ENCODE data around the gene CCNJL.

The CCNJL gene

DNA sequence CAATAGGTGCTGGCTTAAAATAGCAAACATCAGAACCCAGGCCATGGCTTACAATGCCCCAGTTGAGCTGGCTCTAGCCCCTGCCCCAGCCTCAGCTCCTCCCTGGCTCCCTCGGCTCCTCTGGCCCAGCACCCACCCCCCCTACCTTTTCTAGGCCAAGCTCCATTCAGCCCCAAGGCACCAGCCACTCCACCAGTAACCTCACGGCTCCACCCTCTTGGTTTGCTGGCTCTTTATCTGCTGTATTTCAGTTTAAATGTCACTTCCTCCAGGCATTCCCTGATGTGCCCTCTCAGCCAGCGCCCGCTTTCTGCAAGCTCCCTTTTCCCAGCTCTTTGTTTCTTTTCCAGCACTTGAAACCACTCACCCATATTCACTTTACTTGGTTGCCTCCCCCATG, 47.5 kb upstream of the CCNJL start:
- H3K18ac ChIP-seq (ENCODE audit: low read length) = no peak overlapping the region
- no CpG with 5 or more reads among the region's 4 CpGs for WGBS, 2 donors (ENCODE audit: extremely low coverage in 2 of 2, insufficient read length in 2 of 2, insufficient replicate concordance in 1 of 2)
- DNase-seq (ENCODE audit: low spot score) = no peak

DNA sequence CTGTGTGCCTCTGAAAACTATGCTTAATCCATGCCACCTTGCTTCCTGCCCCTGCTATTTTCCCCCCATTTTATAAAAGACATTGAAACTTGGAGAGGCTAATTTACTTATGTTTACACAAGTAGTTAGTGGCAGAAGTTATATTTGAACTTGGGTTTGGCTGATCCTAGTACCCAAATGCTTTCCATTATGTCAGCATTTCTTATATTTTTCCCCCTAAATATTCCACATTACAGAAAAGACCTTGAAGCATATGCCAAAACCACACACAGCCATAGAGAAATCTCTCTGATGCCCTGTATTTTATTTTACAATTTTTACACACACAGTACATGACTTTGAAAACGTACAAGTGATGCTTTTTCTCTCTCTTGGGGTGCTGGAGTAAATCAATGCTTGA, 46.9 kb upstream of the CCNJL start:
- no peak overlapping the region for H3K23ac ChIP-seq (ENCODE audit: low read depth, low read length, poor library complexity)
- H3K4me2 ChIP-seq (ENCODE audit: insufficient read depth, low read length, poor library complexity, severe bottlenecking) = no peak overlapping the region
- H3K18ac ChIP-seq (ENCODE audit: low read length) = no peak overlapping the region
- H3K27me3 ChIP-seq (ENCODE audit: control insufficient read depth in 3 of 3, insufficient read depth in 3 of 3, low read depth in 1 of 3, low read length in 3 of 3) = no peaks in the 10 kb centered on the region
- no peak overlapping the region for H2BK5ac ChIP-seq (ENCODE audit: low read length)
- peaks cover 7 to 21% of the 10 kb centered on the region in 2 donors for H3K4me1 ChIP-seq (ENCODE audit: control insufficient read depth in 2 of 2, insufficient read depth in 1 of 2, low read depth in 1 of 2, low read length in 2 of 2)
- no peak overlapping the region for H4K8ac ChIP-seq (ENCODE audit: low read depth, low read length)
- no peak for DNase-seq (ENCODE audit: low spot score)
- no peaks in the 10 kb centered on the region for H3K36me3 ChIP-seq (replicated peaks in 1 of 2; ENCODE audit: control insufficient read depth in 2 of 2, insufficient read depth in 2 of 2, low read length in 2 of 2)
- H3K27ac ChIP-seq (replicated peaks; ENCODE audit: low read length) = no peak overlapping the region
- no peak overlapping the region for H3K14ac ChIP-seq (ENCODE audit: low read length)
- peak overlapping the region; percentile 6 for H2AK5ac ChIP-seq (ENCODE audit: low read depth, low read length)
- H3K4ac ChIP-seq (ENCODE audit: low read length) = no peak overlapping the region
- no peak overlapping the region for H2BK12ac ChIP-seq (ENCODE audit: low read length)
- no peak overlapping the region for H3K9ac ChIP-seq (ENCODE audit: low read depth, low read length, poor library complexity)
- WGBS, 2 donors (ENCODE audit: extremely low coverage in 2 of 2, insufficient read length in 2 of 2, insufficient replicate concordance in 1 of 2) = no CpG with 5 or more reads among the region's 1 CpG
- no peak overlapping the region for H3K4me3 ChIP-seq (ENCODE audit: low read length in 2 of 2)
- no peak overlapping the region for H2BK15ac ChIP-seq (ENCODE audit: low read length)
- no peaks in the 10 kb centered on the region for H3K9me3 ChIP-seq (replicated peaks in 1 of 2; ENCODE audit: control insufficient read depth in 2 of 2, insufficient read depth in 1 of 2, low read depth in 1 of 2, low read length in 2 of 2)
- no peaks in the 10 kb centered on the region for H3K79me1 ChIP-seq (ENCODE audit: low read depth, low read length)
- no peak overlapping the region for H4K91ac ChIP-seq (ENCODE audit: low read depth, low read length, poor library complexity)
- no peak overlapping the region for H2BK120ac ChIP-seq (ENCODE audit: low read depth, low read length)
- no peak overlapping the region for H2AFZ ChIP-seq (ENCODE audit: low read length)

More for the DNA sequence above, 47.5 kb upstream of the CCNJL start:
- H3K79me1 ChIP-seq (ENCODE audit: low read depth, low read length) = no peaks in the 10 kb centered on the region
- H4K8ac ChIP-seq (ENCODE audit: low read depth, low read length) = no peak overlapping the region
- H3K36me3 ChIP-seq (replicated peaks in 1 of 2; ENCODE audit: control insufficient read depth in 2 of 2, insufficient read depth in 2 of 2, low read length in 2 of 2) = no peaks in the 10 kb centered on the region
- peak overlapping the region; percentile 46 for H2AFZ ChIP-seq (ENCODE audit: low read length)
- no peak overlapping the region for H2BK5ac ChIP-seq (ENCODE audit: low read length)
- no peak overlapping the region for H3K4ac ChIP-seq (ENCODE audit: low read length)
- H2AK5ac ChIP-seq (ENCODE audit: low read depth, low read length) = peak overlapping the region; percentile 6
- H3K4me1 ChIP-seq (ENCODE audit: control insufficient read depth in 2 of 2, insufficient read depth in 1 of 2, low read depth in 1 of 2, low read length in 2 of 2) = peaks cover 7 to 21% of the 10 kb centered on the region in 2 donors
- H4K91ac ChIP-seq (ENCODE audit: low read depth, low read length, poor library complexity) = no peak overlapping the region
- H3K27me3 ChIP-seq (ENCODE audit: control insufficient read depth in 3 of 3, insufficient read depth in 3 of 3, low read depth in 1 of 3, low read length in 3 of 3) = no peaks in the 10 kb centered on the region
- no peak overlapping the region for H3K4me2 ChIP-seq (ENCODE audit: insufficient read depth, low read length, poor library complexity, severe bottlenecking)
- no peak overlapping the region for H2BK15ac ChIP-seq (ENCODE audit: low read length)
- H3K23ac ChIP-seq (ENCODE audit: low read depth, low read length, poor library complexity) = no peak overlapping the region
- H2BK12ac ChIP-seq (ENCODE audit: low read length) = no peak overlapping the region
- no peak overlapping the region for H2BK120ac ChIP-seq (ENCODE audit: low read depth, low read length)
- H3K27ac ChIP-seq (replicated peaks; ENCODE audit: low read length) = no peak overlapping the region
- no peaks in the 10 kb centered on the region for H3K9me3 ChIP-seq (replicated peaks in 1 of 2; ENCODE audit: control insufficient read depth in 2 of 2, insufficient read depth in 1 of 2, low read depth in 1 of 2, low read length in 2 of 2)
- H3K4me3 ChIP-seq (ENCODE audit: low read length in 2 of 2) = no peak overlapping the region
- H3K14ac ChIP-seq (ENCODE audit: low read length) = no peak overlapping the region
- H3K9ac ChIP-seq (ENCODE audit: low read depth, low read length, poor library complexity) = no peak overlapping the region

DNA sequence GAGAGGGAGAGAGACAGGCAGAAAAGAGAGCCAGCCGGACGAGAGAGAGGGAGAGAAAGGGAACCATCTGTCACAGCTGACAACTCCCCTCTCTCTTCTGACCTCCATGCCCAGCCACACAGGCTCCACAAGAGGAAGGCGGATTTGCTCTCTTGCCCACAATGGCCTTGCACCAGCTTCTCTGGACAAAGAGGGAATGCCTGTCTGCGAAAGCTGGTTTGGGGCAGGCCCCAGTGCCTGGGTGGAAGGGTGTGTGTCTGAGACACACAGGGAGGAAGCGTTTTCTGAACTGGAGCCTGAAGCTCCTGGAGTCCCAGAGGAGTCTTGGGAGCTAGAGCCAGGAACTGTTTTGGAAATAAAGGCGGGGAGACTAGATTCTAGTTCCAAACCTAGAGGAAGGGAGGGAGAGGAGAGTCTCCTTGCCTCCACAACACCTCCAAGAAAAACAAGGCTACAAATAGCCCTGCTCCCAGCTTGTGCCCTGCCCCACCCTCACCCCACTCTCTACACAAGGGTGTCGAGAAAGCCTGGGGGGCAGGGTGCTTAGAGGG, 45.6 kb upstream of the CCNJL start:
- Histone ChIP-seq H3K14ac (ENCODE audit: low read length) (no peak overlapping the region), H3K9ac (ENCODE audit: low read depth, low read length, poor library complexity) (no peak overlapping the region), H4K91ac (ENCODE audit: low read depth, low read length, poor library complexity) (no peak overlapping the region), H2AFZ (ENCODE audit: low read length) (peak overlapping the region; percentile 73), H3K4me2 (ENCODE audit: insufficient read depth, low read length, poor library complexity, severe bottlenecking) (no peak overlapping the region), H2BK15ac (ENCODE audit: low read length) (no peak overlapping the region), H3K36me3 (replicated peaks in 1 of 2; ENCODE audit: control insufficient read depth in 2 of 2, insufficient read depth in 2 of 2, low read length in 2 of 2) (no peaks in the 10 kb centered on the region), H3K4me3 (ENCODE audit: low read length in 2 of 2) (no peak overlapping the region), H2BK12ac (ENCODE audit: low read length) (no peak overlapping the region), H3K4ac (ENCODE audit: low read length) (no peak overlapping the region), H3K9me3 (replicated peaks in 1 of 2; ENCODE audit: control insufficient read depth in 2 of 2, insufficient read depth in 1 of 2, low read depth in 1 of 2, low read length in 2 of 2) (no peaks in the 10 kb centered on the region), H3K18ac (ENCODE audit: low read length) (no peak overlapping the region), H2BK120ac (ENCODE audit: low read depth, low read length) (no peak overlapping the region), H3K79me1 (ENCODE audit: low read depth, low read length) (no peaks in the 10 kb centered on the region), H4K8ac (ENCODE audit: low read depth, low read length) (no peak overlapping the region), H3K23ac (ENCODE audit: low read depth, low read length, poor library complexity) (no peak overlapping the region), H3K27me3 (ENCODE audit: control insufficient read depth in 3 of 3, insufficient read depth in 3 of 3, low read depth in 1 of 3, low read length in 3 of 3) (no peaks in the 10 kb centered on the region), H3K4me1 (ENCODE audit: control insufficient read depth in 2 of 2, insufficient read depth in 1 of 2, low read depth in 1 of 2, low read length in 2 of 2) (peaks cover 0 to 12% of the 10 kb centered on the region in 2 donors), H2AK5ac (ENCODE audit: low read depth, low read length) (no peak overlapping the region), H3K27ac (replicated peaks; ENCODE audit: low read length) (no peak overlapping the region), H2BK5ac (ENCODE audit: low read length) (no peak overlapping the region)
- no peak for DNase-seq (ENCODE audit: low spot score)
- no CpG with 5 or more reads among the region's 7 CpGs for WGBS, 2 donors (ENCODE audit: extremely low coverage in 2 of 2, insufficient read length in 2 of 2, insufficient replicate concordance in 1 of 2)

DNA sequence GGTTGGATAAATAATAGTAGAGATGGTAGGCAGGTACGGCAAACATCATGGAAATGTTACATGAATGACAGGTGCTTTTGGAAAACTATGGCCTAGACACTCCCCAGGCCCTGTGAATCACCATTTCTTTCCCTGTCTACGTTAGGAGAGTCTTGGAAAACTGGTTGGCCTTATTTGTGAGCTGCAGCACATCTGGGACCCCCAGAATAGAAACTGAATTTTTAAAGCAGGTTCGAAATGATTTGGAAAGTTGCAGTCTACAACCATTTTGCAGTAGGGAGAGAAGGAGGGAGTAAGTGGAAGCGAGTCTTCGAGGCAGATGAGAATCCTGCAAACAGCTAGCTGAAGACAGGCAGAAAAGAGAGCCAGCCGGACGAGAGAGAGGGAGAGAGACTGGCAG, 45.0 kb upstream of the CCNJL start:
- Histone ChIP-seq H2AK5ac (ENCODE audit: low read depth, low read length) (no peak overlapping the region), H2AFZ (ENCODE audit: low read length) (peak overlapping the region; percentile 73), H2BK15ac (ENCODE audit: low read length) (no peak overlapping the region), H3K36me3 (replicated peaks in 1 of 2; ENCODE audit: control insufficient read depth in 2 of 2, insufficient read depth in 2 of 2, low read length in 2 of 2) (no peaks in the 10 kb centered on the region), H3K79me1 (ENCODE audit: low read depth, low read length) (no peaks in the 10 kb centered on the region), H3K27me3 (ENCODE audit: control insufficient read depth in 3 of 3, insufficient read depth in 3 of 3, low read depth in 1 of 3, low read length in 3 of 3) (peaks cover 0 to 2% (median 0%) of the 10 kb centered on the region in 3 experiments), H3K4me1 (ENCODE audit: control insufficient read depth in 2 of 2, insufficient read depth in 1 of 2, low read depth in 1 of 2, low read length in 2 of 2) (peaks cover 0 to 10% of the 10 kb centered on the region in 2 donors), H2BK5ac (ENCODE audit: low read length) (no peak overlapping the region), H3K9me3 (replicated peaks in 1 of 2; ENCODE audit: control insufficient read depth in 2 of 2, insufficient read depth in 1 of 2, low read depth in 1 of 2, low read length in 2 of 2) (no peaks in the 10 kb centered on the region), H2BK120ac (ENCODE audit: low read depth, low read length) (no peak overlapping the region), H3K18ac (ENCODE audit: low read length) (no peak overlapping the region), H3K4me3 (ENCODE audit: low read length in 2 of 2) (no peak overlapping the region), H2BK12ac (ENCODE audit: low read length) (no peak overlapping the region), H3K14ac (ENCODE audit: low read length) (no peak overlapping the region), H4K91ac (ENCODE audit: low read depth, low read length, poor library complexity) (no peak overlapping the region), H3K9ac (ENCODE audit: low read depth, low read length, poor library complexity) (no peak overlapping the region), H3K4me2 (ENCODE audit: insufficient read depth, low read length, poor library complexity, severe bottlenecking) (no peak overlapping the region), H3K27ac (replicated peaks; ENCODE audit: low read length) (no peak overlapping the region), H3K4ac (ENCODE audit: low read length) (no peak overlapping the region), H4K8ac (ENCODE audit: low read depth, low read length) (no peak overlapping the region), H3K23ac (ENCODE audit: low read depth, low read length, poor library complexity) (no peak overlapping the region)
- no peak for DNase-seq (ENCODE audit: low spot score)
- no CpG with 5 or more reads among the region's 7 CpGs for WGBS, 2 donors (ENCODE audit: extremely low coverage in 2 of 2, insufficient read length in 2 of 2, insufficient replicate concordance in 1 of 2)
